ENCODE data around the gene EFS. TPM values are rescaled to one million over a fixed set of nuclear protein-coding genes. Genes with fewer than 3 reads are reported as not detected.

The EFS gene
- polyA plus RNA-seq (1.4 to 2.1 TPM (median 1.7 TPM) in 3 replicates), polyA minus RNA-seq (0.79 to 1.8 TPM (median 1.3 TPM) in 3 replicates)
- 2.0 TPM for polyA plus RNA-seq (2011; ENCODE audit: low read depth)
- polyA plus RNA-seq (2011; cell fraction: cytosol; rRNA removed) = 0.68 and 1.1 TPM in 2 replicates
- polyA plus RNA-seq (2011; cell fraction: nucleus; rRNA removed) = 2.7 and 3.3 TPM in 2 replicates
- polyA plus RNA-seq (2012; ENCODE audit: low replicate concordance) = 2.7 and 6.8 TPM in 2 replicates
- 1.3 TPM for polyA minus RNA-seq (2011; cell fraction: cytosol; rRNA and poly(A)+ RNA removed)
- polyA minus RNA-seq (2011; cell fraction: nucleus; rRNA and poly(A)+ RNA removed) = 0.70 and 1.1 TPM in 2 replicates

- Histone ChIP-seq H3K4me1 (ENCODE audit: control insufficient read depth, extremely low read depth, insufficient read depth, low read length) (peaks cover 21% of the 10 kb centered on the region), H3K9ac (ENCODE audit: control insufficient read depth, extremely low read depth, insufficient read depth, low read length) (peak within 1 kb of the TSS; percentile 68), H3K4me3 (ENCODE audit: control insufficient read depth in 2 of 3, extremely low read depth in 1 of 3, insufficient read depth in 2 of 3, low read depth in 1 of 3, low read length in 3 of 3) (peak within 1 kb of the TSS; percentile 32 to 60 (median 54)), H3K79me2 (ENCODE audit: control insufficient read depth, insufficient read depth, low read length) (no peaks in the 10 kb centered on the region), H3K9me3 (ENCODE audit: control insufficient read depth, low read depth, low read length) (no peaks in the 10 kb centered on the region), H3K36me3 (ENCODE audit: control insufficient read depth in 2 of 2, extremely low read depth in 1 of 2, insufficient read depth in 2 of 2, low read length in 2 of 2) (no peaks in the 10 kb centered on the region), H3K27ac (ENCODE audit: control insufficient read depth, insufficient read depth, low read length) (peak within 1 kb of the TSS; percentile 39), H4K20me1 (ENCODE audit: control insufficient read depth, extremely low read depth, insufficient read depth, low read length) (no peaks in the 10 kb centered on the region), H3K4me2 (ENCODE audit: control insufficient read depth, extremely low read depth, insufficient read depth, low read depth, low read length) (peak within 1 kb of the TSS; percentile 75), H3K27me3 (ENCODE audit: control insufficient read depth, extremely low read depth, insufficient read depth, low read length) (no peaks in the 10 kb centered on the region), H3K9me1 (ENCODE audit: control insufficient read depth, extremely low read depth, insufficient read depth, low read length) (no peaks in the 10 kb centered on the region), H2AFZ (ENCODE audit: control insufficient read depth, low read length) (peak within 1 kb of the TSS; percentile 75)
- no peak for TF ChIP-seq EZH2 (IDR thresholded peaks at IDR 0.05; ENCODE audit: low read length)
- FAIRE-seq (no peak), DNase-seq (ENCODE audit: low read depth, low spot score) (no peak)
- dilution Hi-C loops (cut with MboI; ENCODE audit: extremely low pct_ligation_motif_present, low sequenced_read_pairs) = no loop called here
Observed at GRCh38 chr14:23365036-23365731, at the start of gene EFS. EFS (minus strand) TSS chr14:23365172; CDS start chr14:23365025, 147 bp downstream.

GRCh38 chr14:23414254-23414653 lies 49.3 kb upstream of the EFS start:
- no peak overlapping the region for H3K9ac ChIP-seq (ENCODE audit: control insufficient read depth, extremely low read depth, insufficient read depth, low read length)
- no peaks in the 10 kb centered on the region for H3K36me3 ChIP-seq (ENCODE audit: control insufficient read depth in 2 of 2, extremely low read depth in 1 of 2, insufficient read depth in 2 of 2, low read length in 2 of 2)
- no peaks in the 10 kb centered on the region for H4K20me1 ChIP-seq (ENCODE audit: control insufficient read depth, extremely low read depth, insufficient read depth, low read length)
- no peak for TF ChIP-seq EZH2 (IDR thresholded peaks at IDR 0.05; ENCODE audit: low read length)
- TF ChIP-seq CTCF (optimal IDR thresholded peaks at IDR 0.05 in 1 of 3, IDR thresholded peaks at IDR 0.05 in 1 of 3, conservative IDR thresholded peaks at IDR 0.05 in 1 of 3; ENCODE audit: extremely low read depth in 1 of 3, insufficient read depth in 2 of 3, low read length in 3 of 3) = no peak
- H3K4me1 ChIP-seq (ENCODE audit: control insufficient read depth, extremely low read depth, insufficient read depth, low read length) = no peaks in the 10 kb centered on the region
- H3K79me2 ChIP-seq (ENCODE audit: control insufficient read depth, insufficient read depth, low read length) = no peaks in the 10 kb centered on the region
- dilution Hi-C loops (cut with MboI; ENCODE audit: extremely low pct_ligation_motif_present, low sequenced_read_pairs) = no loop called here
- no peak for DNase-seq (ENCODE audit: low read depth, low spot score)
- H3K9me3 ChIP-seq (ENCODE audit: control insufficient read depth, low read depth, low read length) = no peaks in the 10 kb centered on the region
- no peaks in the 10 kb centered on the region for H3K9me1 ChIP-seq (ENCODE audit: control insufficient read depth, extremely low read depth, insufficient read depth, low read length)
- no peak overlapping the region for H3K27ac ChIP-seq (ENCODE audit: control insufficient read depth, insufficient read depth, low read length)
- H2AFZ ChIP-seq (ENCODE audit: control insufficient read depth, low read length) = no peak overlapping the region
- no peak overlapping the region for H3K4me3 ChIP-seq (ENCODE audit: control insufficient read depth in 2 of 3, extremely low read depth in 1 of 3, insufficient read depth in 2 of 3, low read depth in 1 of 3, low read length in 3 of 3)
- H3K4me2 ChIP-seq (ENCODE audit: control insufficient read depth, extremely low read depth, insufficient read depth, low read depth, low read length) = no peak overlapping the region
- no peak for FAIRE-seq
- no peaks in the 10 kb centered on the region for H3K27me3 ChIP-seq (ENCODE audit: control insufficient read depth, extremely low read depth, insufficient read depth, low read length)
